Peyer's patch (tissue), 4 donors: ENCODE results near the gene SLC30A5.

ENCODE experiments used
- CTCF ChIP-seq, 6 experiments: fragments of 450-650 bp in 4 of 6; fragments of 200-600 bp in 2 of 6; sonication (generic) in 1 of 6; IDR thresholded peaks; one replicate each; pipeline ENCODE4 v1.5.1; 2017 to 2019; ENCODE audit warnings: antibody characterized with exemption in 6 of 6, mild to moderate bottlenecking in 3 of 6, moderate library complexity in 1 of 6
- POLR2A ChIP-seq, 2 donors: fragments of 450-650 bp; IDR thresholded peaks; one replicate each; pipeline ENCODE4 v1.5.1; 2017; ENCODE audit warnings: antibody characterized with exemption in 2 of 2, mild to moderate bottlenecking in 2 of 2, moderate library complexity in 2 of 2

- no peak for TF ChIP-seq CTCF (IDR thresholded peaks at IDR 0.05)
- no peak for TF ChIP-seq POLR2A (IDR thresholded peaks at IDR 0.05)
These were observed 47.3 kb upstream of the SLC30A5 start for GRCh38 chr5:69046375-69046957.
